H1 (cell line): ENCODE data around the gene PPAT. TPM values are rescaled to one million over a fixed set of nuclear protein-coding genes. Genes with fewer than 3 reads are reported as not detected.

Experiments
- CTCF ChIA-PET: fragments of 300-600 bp; sonication (Branson Sonifier 250); formaldehyde crosslinking; loops from one replicate; lab custom pipeline; 2021; ENCODE audit not compliant: partially characterized antibody; lab: Charles Lee
- POLR2A ChIA-PET: fragments of 300-600 bp; sonication (Branson Sonifier 250); formaldehyde crosslinking; loops from one replicate; lab custom pipeline; 2021; ENCODE audit warnings: inconsistent platforms; ENCODE audit not compliant: partially characterized antibody; lab: Charles Lee
- DNase-seq, 2 experiments: peaks; one replicate each; pipeline versions ENCODE4 v3.0.0 to v3.0.0-alpha.2; 2010 to 2022; ENCODE audit warnings: low spot score in 2 of 2, low read depth in 1 of 2, mixed read lengths in 1 of 2
- FAIRE-seq: peaks from 2 replicates; lab custom pipeline; 2011; peaks lifted over from hg19 to GRCh38; lab: Jason Lieb, UNC
- H2AFZ ChIP-seq: 2 replicates; pipeline ENCODE4 v1.8.1; 2012; ENCODE audit warnings: low read length, inconsistent platforms
- H2AK5ac ChIP-seq: 2 replicates; pipeline ENCODE4 v1.6.1; 2013; ENCODE audit warnings: low read depth, low read length
- H2BK120ac ChIP-seq: replicated peaks from 2 replicates; pipeline ENCODE3; 2013; ENCODE audit warnings: low read depth, low read length, inconsistent platforms
- H2BK12ac ChIP-seq: 2 replicates; pipeline ENCODE4 v1.6.1; 2013; ENCODE audit warnings: low read depth, low read length
- H2BK15ac ChIP-seq: 2 replicates; pipeline ENCODE4 v1.6.1; 2013; ENCODE audit warnings: low read length
- H2BK20ac ChIP-seq: 2 replicates; pipeline ENCODE4 v1.6.1; 2013; ENCODE audit warnings: low read length
- H2BK5ac ChIP-seq: 2 replicates; pipeline ENCODE4 v1.6.1; 2013; ENCODE audit warnings: low read depth, low read length
- H3K14ac ChIP-seq: 2 replicates; pipeline ENCODE4 v1.6.1; 2013; ENCODE audit warnings: inconsistent platforms; ENCODE audit not compliant: insufficient read length
- H3K18ac ChIP-seq: 2 replicates; pipeline ENCODE4 v1.6.1; 2013; ENCODE audit warnings: low read length; ENCODE audit errors: extremely low read depth
- H3K23ac ChIP-seq: 2 replicates; pipeline ENCODE4 v1.6.1; 2013; ENCODE audit warnings: inconsistent platforms; ENCODE audit not compliant: insufficient read length
- H3K23me2 ChIP-seq: 2 replicates; pipeline ENCODE4 v1.6.1; 2013; ENCODE audit warnings: low read depth, low read length
- H3K27ac ChIP-seq: 2 replicates; pipeline ENCODE4 v1.6.1; 2011; ENCODE audit warnings: low read depth, low read length, inconsistent platforms
- H3K27me3 ChIP-seq, 4 experiments: replicated peaks in 1 of 4; 1 replicate in 1 of 4; 2 replicates in 3 of 4; pipeline versions ENCODE4 v1.6.1 to v1.8.1; 2011 to 2013; ENCODE audit warnings: low read length in 3 of 4, mild to moderate bottlenecking in 3 of 4, inconsistent platforms in 2 of 4, mixed read lengths in 2 of 4, moderate library complexity in 1 of 4; ENCODE audit not compliant: control insufficient read depth in 3 of 4, insufficient read depth in 3 of 4; ENCODE audit errors: extremely low read depth in 1 of 4
- H3K36me3 ChIP-seq, 4 experiments: 2 replicates each; pipeline versions ENCODE4 v1.6.1 to v1.8.1; 2011 to 2013; ENCODE audit warnings: mild to moderate bottlenecking in 4 of 4, low read length in 3 of 4, moderate library complexity in 2 of 4, control low read depth in 1 of 4, inconsistent platforms in 1 of 4; ENCODE audit not compliant: insufficient read depth in 4 of 4, control insufficient read depth in 2 of 4
- H3K4ac ChIP-seq: replicated peaks from 2 replicates; pipeline ENCODE3; 2013; ENCODE audit warnings: low read length, low read depth, mixed read lengths, inconsistent platforms; ENCODE audit not compliant: insufficient read length
- H3K4me1 ChIP-seq, 4 experiments: replicated peaks in 1 of 4; 1 replicate in 1 of 4; 2 replicates in 3 of 4; pipeline versions ENCODE4 v1.6.1 to v1.8.1; 2011 to 2013; ENCODE audit warnings: low read length in 3 of 4, inconsistent platforms in 2 of 4, mixed read lengths in 1 of 4; ENCODE audit not compliant: insufficient read depth in 4 of 4, control insufficient read depth in 3 of 4
- H3K4me2 ChIP-seq, 2 experiments: 2 replicates each; pipeline versions ENCODE4 v1.6.1 to v1.8.1; 2011 to 2013; ENCODE audit warnings: low read depth in 2 of 2, low read length in 2 of 2, control low read depth in 1 of 2, inconsistent platforms in 1 of 2, mild to moderate bottlenecking in 1 of 2; ENCODE audit not compliant: insufficient read depth in 1 of 2
- H3K4me3 ChIP-seq, 4 experiments: fragments of 200-600, 300-600 bp in 1 of 4; sonication (generic), shearing (Covaris generic), sonication (Bioruptor Twin) in 1 of 4; 2 replicates each; pipeline versions ENCODE4 v1.5.1 to v1.8.1; 2011 to 2016; ENCODE audit warnings: low read length in 4 of 4, low read depth in 3 of 4, control low read depth in 2 of 4, inconsistent platforms in 2 of 4, mild to moderate bottlenecking in 2 of 4, mixed read lengths in 1 of 4, moderate library complexity in 1 of 4; ENCODE audit not compliant: insufficient read depth in 2 of 4; ENCODE audit errors: extremely low read depth in 1 of 4
- H3K56ac ChIP-seq: replicated peaks from 2 replicates; pipeline ENCODE3; 2013; ENCODE audit warnings: low read depth, mild to moderate bottlenecking, mixed read lengths, low read length, inconsistent platforms; ENCODE audit not compliant: insufficient read length
- H3K79me1 ChIP-seq: 2 replicates; pipeline ENCODE4 v1.6.1; 2013; ENCODE audit warnings: low read depth, low read length, control low read depth
- H3K79me2 ChIP-seq, 2 experiments: 2 replicates each; pipeline versions ENCODE4 v1.6.1 to v1.8.1; 2012 to 2013; ENCODE audit warnings: low read length in 2 of 2, mild to moderate bottlenecking in 2 of 2, inconsistent platforms in 1 of 2; ENCODE audit not compliant: insufficient read depth in 2 of 2, control insufficient read depth in 1 of 2
- H3K9ac ChIP-seq, 4 experiments: replicated peaks in 1 of 4; 1 replicate in 1 of 4; 2 replicates in 3 of 4; pipeline versions ENCODE4 v1.6.1 to v1.8.1; 2011 to 2013; ENCODE audit warnings: low read depth in 3 of 4, low read length in 3 of 4, control low read depth in 2 of 4, mild to moderate bottlenecking in 2 of 4, moderate library complexity in 2 of 4, inconsistent platforms in 1 of 4; ENCODE audit errors: extremely low read depth in 1 of 4
- H3K9me3 ChIP-seq, 2 experiments: 2 replicates each; pipeline versions ENCODE4 v1.6.1 to v1.8.1; 2012 to 2013; ENCODE audit warnings: mild to moderate bottlenecking in 2 of 2, moderate library complexity in 2 of 2, control low read depth in 1 of 2, inconsistent platforms in 1 of 2, low read depth in 1 of 2, low read length in 1 of 2, mixed read lengths in 1 of 2; ENCODE audit not compliant: insufficient read depth in 2 of 2
- H4K20me1 ChIP-seq, 2 experiments: replicated peaks in 1 of 2; 2 replicates each; pipeline versions ENCODE3 to v1.8.1; 2011 to 2013; ENCODE audit warnings: inconsistent platforms in 2 of 2, low read length in 2 of 2, mild to moderate bottlenecking in 1 of 2; ENCODE audit not compliant: insufficient read depth in 2 of 2, control insufficient read depth in 1 of 2
- H4K5ac ChIP-seq: 2 replicates; pipeline ENCODE4 v1.6.1; 2013; ENCODE audit warnings: low read length, low read depth, mixed read lengths, inconsistent platforms; ENCODE audit not compliant: insufficient read length
- H4K8ac ChIP-seq: 2 replicates; pipeline ENCODE4 v1.8.0; 2013; ENCODE audit warnings: mild to moderate bottlenecking, moderate library complexity, low read length, inconsistent platforms; ENCODE audit not compliant: insufficient read depth; ENCODE audit errors: extremely low read depth
- H4K91ac ChIP-seq: replicated peaks from 2 replicates; pipeline ENCODE3; 2013; ENCODE audit warnings: low read length, mixed read lengths, inconsistent platforms; ENCODE audit not compliant: insufficient read length
- FOSL1 ChIP-seq: IDR thresholded peaks from 2 replicates; pipeline ENCODE4 v1.6.1; 2011; ENCODE audit warnings: mild to moderate bottlenecking, low read depth, low read length, moderate library complexity; ENCODE audit not compliant: insufficient read depth
- RNF2 ChIP-seq: fragments of 200-900, 300-1000 bp; sonication (generic); IDR thresholded peaks from 2 replicates; pipeline ENCODE4 v1.7.1; 2016; ENCODE audit warnings: borderline replicate concordance, low read depth, mild to moderate bottlenecking, antibody characterized with exemption, low read length; ENCODE audit not compliant: poor library complexity, severe bottlenecking; ENCODE audit errors: missing control alignments
- WGBS, 2 experiments: shearing (Covaris generic) in 1 of 2; methylation state at CpG; one replicate each; pipeline versions ENCODE4 v1.1.6 to v1.1.7; 2013 to 2015; ENCODE audit warnings: low lambda C conversion rate in 2 of 2, mixed read lengths in 2 of 2, inconsistent platforms in 1 of 2, low coverage in 1 of 2, missing lambda C conversion rate in 1 of 2; ENCODE audit not compliant: insufficient replicate concordance in 2 of 2, insufficient coverage in 1 of 2, insufficient read length in 1 of 2; ENCODE audit errors: extremely low coverage in 1 of 2, missing lambda C conversion rate in 1 of 2; 5-methylcytosine and 5-hydroxymethylcytosine counted together
- polyA plus RNA-seq, 7 experiments: library from polyadenylated mRNA; depleted of rRNA in 3 of 7; stranded (reverse) in 5 of 7; unstranded in 2 of 7; fragments of >200 nt in 5 of 7; fragments of 200-250 nt in 2 of 7; gene quantifications; 1 replicate in 5 of 7; 2 replicates in 1 of 7; 4 replicates in 1 of 7; pipeline versions ENCODE4 v1.2.1 to v1.2.3, GENCODE V29; 2011 to 2013; ENCODE audit warnings: missing spikeins in 2 of 7, mixed read lengths in 2 of 7
- total RNA-seq: library from RNA; stranded (reverse); fragmentation: NEBNext Ultra II Directional; extraction: Animal tissue kit (Norgen Biotek cat#: 25700); gene quantifications from 2 replicates; pipeline ENCODE4 v1.2.1, GENCODE V29; 2021

Gene PPAT
- total and polyA plus RNA-seq, 2 of the 8 experiments (the other 6 are each of a cell fraction or from before 2014, with no cell fraction given): 24.5 to 104 TPM

GRCh38 chr4:56444719-56445118, 9.3 kb upstream of the PPAT start:
- no peak overlapping the region for H2AK5ac ChIP-seq
- no peak overlapping the region for H4K5ac ChIP-seq
- H2BK15ac ChIP-seq: no peak overlapping the region
- FAIRE-seq (no peak), DNase-seq (no peak)
- H3K56ac ChIP-seq: no peak overlapping the region
- no peak overlapping the region for H2BK5ac ChIP-seq
- H3K79me1 ChIP-seq: no peaks in the 10 kb centered on the region
- H2BK20ac ChIP-seq: no peak overlapping the region
- no peaks in the 10 kb centered on the region for H3K9me3 ChIP-seq
- H3K18ac ChIP-seq: no peak overlapping the region
- H3K14ac ChIP-seq: no peak overlapping the region
- peaks cover 18 to 93% (median 57%) of the 10 kb centered on the region in 4 experiments for H3K36me3 ChIP-seq
- no peak overlapping the region for H2AFZ ChIP-seq
- no peak overlapping the region for H3K23ac ChIP-seq
- H3K4ac ChIP-seq: no peak overlapping the region
- peaks cover 14 to 16% of the 10 kb centered on the region in 2 experiments for H4K20me1 ChIP-seq
- H3K79me2 ChIP-seq: peaks cover 9 to 80% of the 10 kb centered on the region in 2 experiments
- H3K27me3 ChIP-seq: no peaks in the 10 kb centered on the region
- H3K4me1 ChIP-seq: peaks cover 0 to under 1% (median 0%) of the 10 kb centered on the region in 4 experiments; a peak in 3 of 7 replicates
- TF ChIP-seq RNF2 (no peak), FOSL1 (no peak)
- 93% methylated on average over 2 of the region's 2 CpGs; no CpG with 5 or more reads in 1 of the 2 experiments for WGBS, 2 experiments
- POLR2A ChIA-PET: interaction anchor here (0.8 to 2.9 kb wide), 6 partner anchors 10 to 58 kb away, joined by 3 to 8 read pairs (median 4); partner anchors contain the start of gene AASDH
- H2BK12ac ChIP-seq: no peak overlapping the region
- H3K4me2 ChIP-seq: no peak overlapping the region
- no peak overlapping the region for H4K8ac ChIP-seq
- H3K9ac ChIP-seq: no peak overlapping the region
- no peak overlapping the region for H2BK120ac ChIP-seq
- no peak overlapping the region for H4K91ac ChIP-seq
- 0 out of 2 replicates have a peak, but pooled peaks cover under 1% of the 10 kb centered on the region for H3K23me2 ChIP-seq
- CTCF ChIA-PET: interaction anchor here (1.1 kb wide), 1 partner anchor 29 kb away, joined by 3 read pairs; no protein-coding TSS in a partner anchor
- H3K27ac ChIP-seq: no peak overlapping the region
- H3K4me3 ChIP-seq: no peak overlapping the region
